GM12801 (cell line): ENCODE measurements around the gene HAGHL.

Experiments used
- TF ChIP-seq, protein P1 (sequence below): IDR thresholded peaks from one replicate; pipeline ENCODE4 v1.5.1; 2011; ENCODE audit warnings: control low read depth; ENCODE audit not compliant: insufficient read length; ENCODE audit errors: extremely low read depth

HAGHL gene

DNA sequence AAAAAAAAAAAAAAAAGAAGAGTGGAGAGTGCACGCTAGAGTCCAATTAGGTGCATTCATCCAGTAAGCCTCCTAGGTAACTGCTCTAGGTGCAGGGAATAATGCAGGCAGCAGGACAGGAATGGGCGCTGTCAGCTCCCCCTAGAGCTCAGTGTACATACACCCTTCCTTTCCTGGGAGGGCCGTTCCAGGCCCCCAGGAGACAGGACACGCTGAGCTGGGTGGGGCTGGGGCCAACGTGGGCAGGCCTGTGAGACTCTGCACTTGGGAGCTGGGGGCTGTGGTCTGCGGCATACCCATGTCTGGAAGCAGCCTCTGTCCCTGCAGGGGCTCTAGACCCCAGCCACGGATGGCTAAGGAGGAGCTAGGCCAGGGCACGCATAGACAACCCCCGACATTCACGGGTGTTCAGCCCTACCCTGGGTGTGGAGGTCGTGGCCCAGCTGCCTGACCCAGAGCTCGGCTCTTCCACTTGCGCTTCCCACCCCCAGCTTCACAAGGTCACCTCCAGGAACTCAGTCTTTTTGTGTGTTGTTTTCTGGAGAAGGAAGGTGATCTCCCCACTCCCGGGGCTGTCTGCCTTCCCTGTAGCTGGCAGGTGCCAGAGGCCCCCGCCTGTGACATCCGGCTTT lies 7.0 kb upstream of the HAGHL start:
- TF ChIP-seq, protein P1, sequence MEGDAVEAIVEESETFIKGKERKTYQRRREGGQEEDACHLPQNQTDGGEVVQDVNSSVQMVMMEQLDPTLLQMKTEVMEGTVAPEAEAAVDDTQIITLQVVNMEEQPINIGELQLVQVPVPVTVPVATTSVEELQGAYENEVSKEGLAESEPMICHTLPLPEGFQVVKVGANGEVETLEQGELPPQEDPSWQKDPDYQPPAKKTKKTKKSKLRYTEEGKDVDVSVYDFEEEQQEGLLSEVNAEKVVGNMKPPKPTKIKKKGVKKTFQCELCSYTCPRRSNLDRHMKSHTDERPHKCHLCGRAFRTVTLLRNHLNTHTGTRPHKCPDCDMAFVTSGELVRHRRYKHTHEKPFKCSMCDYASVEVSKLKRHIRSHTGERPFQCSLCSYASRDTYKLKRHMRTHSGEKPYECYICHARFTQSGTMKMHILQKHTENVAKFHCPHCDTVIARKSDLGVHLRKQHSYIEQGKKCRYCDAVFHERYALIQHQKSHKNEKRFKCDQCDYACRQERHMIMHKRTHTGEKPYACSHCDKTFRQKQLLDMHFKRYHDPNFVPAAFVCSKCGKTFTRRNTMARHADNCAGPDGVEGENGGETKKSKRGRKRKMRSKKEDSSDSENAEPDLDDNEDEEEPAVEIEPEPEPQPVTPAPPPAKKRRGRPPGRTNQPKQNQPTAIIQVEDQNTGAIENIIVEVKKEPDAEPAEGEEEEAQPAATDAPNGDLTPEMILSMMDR, result no peak

DNA sequence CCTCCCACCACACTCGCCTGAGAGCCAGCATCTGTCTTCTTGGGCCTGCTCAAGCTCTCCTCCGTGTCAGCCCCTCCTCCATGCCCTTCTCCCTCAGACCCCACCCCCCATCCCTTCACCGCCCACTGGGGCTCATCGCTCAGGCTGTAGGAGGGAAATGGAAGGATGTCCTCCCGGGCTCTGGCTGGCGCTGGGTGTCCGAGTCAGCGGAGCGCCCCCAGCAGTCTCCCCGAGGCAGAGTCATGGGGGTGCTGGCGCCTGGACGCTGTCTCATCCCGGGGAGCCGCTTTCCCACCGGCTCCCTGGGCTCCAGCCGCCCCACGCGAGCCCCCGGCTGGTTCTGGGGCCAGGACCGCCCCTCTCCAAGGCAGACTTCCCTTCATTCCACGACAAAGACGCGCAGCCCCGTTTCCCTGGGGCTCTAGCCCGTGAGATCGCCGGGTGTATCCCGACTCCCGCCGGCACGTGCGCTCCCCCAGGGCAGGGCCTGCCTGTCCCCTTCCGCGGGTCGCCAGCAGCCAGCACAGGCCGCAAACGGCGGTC lies 6.4 kb upstream of the HAGHL start:
- TF ChIP-seq, protein P1, result no peak

DNA sequence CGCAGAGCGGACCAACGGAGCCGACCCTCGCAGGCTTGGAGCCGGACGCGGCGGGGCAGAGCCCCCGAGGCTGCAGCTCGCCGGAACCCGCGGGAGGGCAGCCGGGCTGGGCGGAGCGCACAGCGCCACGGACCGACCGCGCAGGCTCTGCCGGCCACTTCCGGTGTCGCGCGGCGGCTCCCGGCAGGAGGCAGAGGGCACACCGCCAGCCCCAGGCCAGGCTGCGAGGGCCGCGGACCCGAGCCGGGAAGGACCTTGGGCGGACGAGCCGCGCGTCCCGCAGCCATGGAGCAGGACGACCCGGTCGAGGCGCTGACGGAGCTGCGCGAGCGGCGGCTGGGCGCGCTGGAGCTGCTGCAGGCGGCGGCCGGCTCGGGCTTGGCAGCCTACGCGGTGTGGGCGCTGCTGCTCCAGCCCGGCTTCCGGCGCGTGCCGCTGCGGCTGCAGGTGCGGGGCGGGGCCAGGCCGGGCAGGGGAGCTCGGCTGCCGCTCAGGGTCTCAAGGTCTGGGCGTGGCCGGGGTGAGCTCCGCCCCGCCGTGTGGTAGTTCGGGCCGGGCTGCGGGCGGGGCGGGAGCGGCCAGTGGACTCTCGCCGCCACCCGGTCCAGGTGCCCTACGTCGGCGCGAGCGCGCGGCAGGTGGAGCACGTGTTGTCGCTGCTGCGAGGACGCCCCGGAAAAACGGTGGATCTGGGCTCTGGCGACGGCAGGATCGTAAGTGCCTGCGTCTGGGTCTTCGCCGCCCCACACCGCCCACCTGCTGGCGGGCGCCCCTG lies 5.7 kb upstream of the HAGHL start, which contains the start of gene ANTKMT:
Gene ANTKMT (plus strand): TSS at position 157 of the 775 bp plus-strand sequence. CDS start 129 bp downstream, at position 286.
- TF ChIP-seq, protein P1, result no peak

DNA sequence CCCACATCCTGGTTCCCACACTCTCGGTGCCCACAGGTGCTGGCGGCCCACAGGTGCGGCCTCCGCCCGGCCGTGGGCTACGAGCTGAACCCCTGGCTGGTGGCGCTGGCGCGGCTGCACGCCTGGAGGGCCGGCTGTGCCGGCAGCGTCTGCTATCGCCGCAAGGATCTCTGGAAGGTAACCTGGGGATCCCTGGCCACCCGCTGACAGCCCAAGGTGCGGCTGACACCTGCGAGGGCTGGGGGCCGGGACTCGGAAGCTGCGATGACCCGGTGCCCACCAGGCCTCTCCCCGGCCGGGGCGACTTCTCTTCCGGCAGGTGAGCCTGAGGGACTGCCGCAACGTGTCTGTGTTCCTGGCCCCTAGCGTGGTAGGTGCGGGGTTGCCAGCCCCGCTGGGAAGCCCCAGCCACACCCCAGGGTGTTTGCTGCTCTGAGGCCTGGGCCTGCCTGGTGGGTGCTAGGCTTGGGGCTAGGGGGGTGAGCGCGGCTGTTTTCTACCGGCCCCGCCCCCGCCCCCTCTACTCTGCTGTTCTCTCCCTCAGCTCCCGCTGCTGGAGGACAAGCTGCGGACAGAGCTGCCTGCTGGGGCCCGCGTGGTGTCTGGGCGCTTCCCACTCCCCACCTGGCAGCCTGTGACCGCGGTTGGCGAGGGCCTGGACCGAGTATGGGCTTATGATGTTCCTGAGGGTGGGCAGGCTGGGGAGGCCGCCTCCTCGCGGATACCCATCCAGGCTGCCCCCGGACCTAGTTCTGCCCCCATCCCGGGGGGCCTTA lies 5.0 kb upstream of the HAGHL start:
- TF ChIP-seq, protein P1, result no peak

DNA sequence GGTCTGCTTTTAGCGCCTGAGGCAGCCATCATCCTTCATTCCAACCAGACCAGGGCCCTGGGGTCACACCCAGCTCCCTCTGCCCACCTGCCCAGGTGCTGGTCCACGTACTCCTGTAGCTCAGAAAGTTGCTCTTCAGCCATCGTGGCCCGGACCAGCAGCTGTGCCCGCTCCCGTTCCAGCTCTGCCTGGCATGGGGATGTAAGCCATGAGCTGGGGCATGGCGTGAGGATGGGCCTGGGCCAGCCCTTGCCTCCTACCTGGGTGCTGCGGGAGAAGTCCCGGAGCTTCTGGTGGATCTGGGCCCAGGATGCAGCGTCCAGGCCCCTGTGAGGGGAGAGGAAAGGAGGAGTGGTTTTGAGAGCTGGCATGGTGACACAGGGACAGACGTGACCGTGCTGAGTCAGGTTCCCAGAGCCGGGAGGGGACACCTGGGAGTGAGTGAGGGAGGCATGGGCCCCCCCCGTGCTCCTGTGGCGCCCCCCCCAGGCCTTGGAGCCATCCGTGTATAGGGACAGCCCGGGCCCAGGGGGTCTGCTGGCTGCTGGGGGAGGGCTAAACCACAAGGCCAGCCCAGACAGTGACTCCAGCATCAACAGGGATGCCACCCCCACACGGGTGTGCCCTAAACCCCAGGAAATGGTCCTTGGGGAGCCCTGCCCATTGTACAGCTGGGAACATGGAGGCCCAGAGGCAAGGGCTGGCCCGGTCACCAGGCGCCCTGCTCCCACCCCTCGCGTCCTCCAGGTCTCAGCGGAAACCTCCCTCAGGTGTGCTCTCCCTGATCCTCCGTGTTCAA lies 3.9 kb upstream of the HAGHL start:
- TF ChIP-seq, protein P1, result no peak

DNA sequence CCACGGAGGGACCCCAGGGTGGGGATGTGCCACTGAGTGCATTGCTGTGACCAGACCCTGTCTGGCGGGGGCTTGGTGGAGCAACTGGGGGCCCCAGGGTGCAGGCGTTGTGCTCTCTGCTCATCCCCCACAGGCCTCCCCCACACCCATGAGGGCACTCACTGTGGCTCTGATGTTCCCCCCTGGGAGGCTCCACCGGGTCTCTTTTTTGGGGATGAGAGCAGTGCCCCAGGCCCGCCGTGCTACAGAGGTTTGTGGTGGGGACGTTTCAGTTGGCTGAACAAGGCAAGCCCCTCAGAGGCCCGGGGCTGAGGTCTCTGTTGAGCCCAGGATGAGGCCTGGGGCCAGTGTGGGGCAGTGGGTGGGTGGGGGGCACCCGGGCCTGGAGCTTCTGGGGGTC lies 3.2 kb upstream of the HAGHL start:
- TF ChIP-seq, protein P1, result no peak
